GM12801 (cell line): ENCODE measurements around the gene DPH2.

ENCODE experiments used
- TF ChIP-seq, protein P1 (sequence below): IDR thresholded peaks from one replicate; pipeline ENCODE4 v1.5.1; 2011; ENCODE audit warnings: control low read depth; ENCODE audit not compliant: insufficient read length; ENCODE audit errors: extremely low read depth

DPH2 gene

DNA sequence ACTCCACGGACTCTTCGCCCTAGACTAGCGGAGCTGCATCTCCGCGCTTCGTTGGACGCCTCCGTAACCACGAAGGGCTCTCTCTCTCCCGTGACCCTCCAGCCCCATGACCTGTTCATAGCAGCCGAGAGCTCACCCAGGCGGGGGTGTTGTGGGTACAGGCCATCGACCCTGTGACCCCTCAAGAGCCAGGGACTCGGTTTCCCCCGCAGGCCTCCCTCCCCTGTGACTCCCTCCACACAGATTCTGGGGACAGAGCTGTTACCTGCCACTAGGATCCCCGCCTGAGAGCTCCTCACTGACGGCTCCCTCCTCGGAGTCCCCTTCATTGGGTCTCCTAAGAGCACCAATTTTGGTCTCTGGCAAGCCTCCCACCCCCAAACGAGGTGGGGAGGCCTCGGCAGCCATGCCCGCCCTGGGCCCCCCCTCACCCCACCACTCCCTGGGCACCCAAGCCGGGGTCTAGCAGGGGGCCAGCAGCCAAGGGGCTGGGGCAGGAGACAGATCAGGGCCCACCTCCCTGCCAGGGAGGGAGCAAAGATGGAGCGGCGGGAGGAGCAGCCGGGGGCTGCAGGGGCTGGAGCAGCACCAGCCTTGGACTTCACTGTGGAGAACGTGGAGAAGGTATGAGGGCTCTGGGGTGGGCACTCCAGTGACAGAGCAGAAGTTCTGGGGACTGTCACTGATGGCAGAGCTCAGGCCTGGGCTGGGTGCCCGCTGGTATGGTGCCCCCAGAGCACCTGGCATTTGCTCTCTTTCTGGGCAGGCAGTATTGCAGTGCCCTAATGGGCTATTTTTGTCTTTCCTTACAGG, 22.5 kb upstream of the DPH2 start:
- TF ChIP-seq, protein P1, sequence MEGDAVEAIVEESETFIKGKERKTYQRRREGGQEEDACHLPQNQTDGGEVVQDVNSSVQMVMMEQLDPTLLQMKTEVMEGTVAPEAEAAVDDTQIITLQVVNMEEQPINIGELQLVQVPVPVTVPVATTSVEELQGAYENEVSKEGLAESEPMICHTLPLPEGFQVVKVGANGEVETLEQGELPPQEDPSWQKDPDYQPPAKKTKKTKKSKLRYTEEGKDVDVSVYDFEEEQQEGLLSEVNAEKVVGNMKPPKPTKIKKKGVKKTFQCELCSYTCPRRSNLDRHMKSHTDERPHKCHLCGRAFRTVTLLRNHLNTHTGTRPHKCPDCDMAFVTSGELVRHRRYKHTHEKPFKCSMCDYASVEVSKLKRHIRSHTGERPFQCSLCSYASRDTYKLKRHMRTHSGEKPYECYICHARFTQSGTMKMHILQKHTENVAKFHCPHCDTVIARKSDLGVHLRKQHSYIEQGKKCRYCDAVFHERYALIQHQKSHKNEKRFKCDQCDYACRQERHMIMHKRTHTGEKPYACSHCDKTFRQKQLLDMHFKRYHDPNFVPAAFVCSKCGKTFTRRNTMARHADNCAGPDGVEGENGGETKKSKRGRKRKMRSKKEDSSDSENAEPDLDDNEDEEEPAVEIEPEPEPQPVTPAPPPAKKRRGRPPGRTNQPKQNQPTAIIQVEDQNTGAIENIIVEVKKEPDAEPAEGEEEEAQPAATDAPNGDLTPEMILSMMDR: no peak

DNA sequence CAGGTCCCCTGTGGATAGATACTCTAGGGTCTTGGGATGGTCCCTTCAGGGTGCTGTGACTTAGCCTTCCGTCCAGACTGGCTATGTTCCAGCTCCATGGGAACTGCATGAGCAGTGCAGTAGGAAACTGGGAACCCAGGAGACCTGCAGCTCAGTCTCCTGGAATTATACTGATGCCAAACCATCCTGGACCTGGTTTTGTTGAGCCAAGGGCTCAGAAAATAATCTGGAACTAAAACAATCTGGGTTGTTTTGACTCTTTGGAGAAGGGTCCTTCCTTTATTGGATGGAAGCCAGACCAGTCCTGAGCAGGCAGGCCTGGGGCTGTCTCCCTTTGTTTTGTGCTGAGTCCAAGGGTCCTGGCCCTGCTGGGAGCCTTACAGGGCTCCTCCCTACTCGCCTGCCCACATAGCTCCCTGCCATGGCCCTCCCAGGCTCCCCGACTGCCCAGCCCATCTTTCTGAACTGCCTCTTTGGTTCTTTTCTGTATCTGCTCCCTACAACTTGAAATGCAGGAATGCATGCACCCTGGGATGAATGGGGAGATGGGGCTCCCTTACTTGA, 21.9 kb upstream of the DPH2 start:
- TF ChIP-seq, protein P1: no peak

DNA sequence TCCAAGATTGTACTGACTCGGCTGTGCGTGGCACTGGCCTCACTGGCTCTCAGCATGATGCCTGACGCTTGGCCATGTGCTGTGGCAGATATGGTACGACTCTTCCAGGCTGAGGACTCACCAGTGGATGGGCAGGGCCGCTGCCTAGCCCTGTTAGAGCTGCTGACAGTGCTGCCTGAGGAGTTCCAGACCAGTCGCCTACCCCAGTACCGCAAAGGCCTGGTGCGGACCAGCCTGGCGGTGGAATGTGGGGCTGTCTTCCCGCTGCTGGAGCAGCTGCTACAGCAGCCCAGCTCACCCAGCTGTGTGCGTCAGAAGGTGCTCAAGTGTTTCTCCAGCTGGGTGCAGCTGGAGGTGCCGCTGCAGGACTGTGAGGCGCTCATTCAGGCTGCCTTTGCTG, 20.1 kb upstream of the DPH2 start:
- TF ChIP-seq, protein P1: no peak

DNA sequence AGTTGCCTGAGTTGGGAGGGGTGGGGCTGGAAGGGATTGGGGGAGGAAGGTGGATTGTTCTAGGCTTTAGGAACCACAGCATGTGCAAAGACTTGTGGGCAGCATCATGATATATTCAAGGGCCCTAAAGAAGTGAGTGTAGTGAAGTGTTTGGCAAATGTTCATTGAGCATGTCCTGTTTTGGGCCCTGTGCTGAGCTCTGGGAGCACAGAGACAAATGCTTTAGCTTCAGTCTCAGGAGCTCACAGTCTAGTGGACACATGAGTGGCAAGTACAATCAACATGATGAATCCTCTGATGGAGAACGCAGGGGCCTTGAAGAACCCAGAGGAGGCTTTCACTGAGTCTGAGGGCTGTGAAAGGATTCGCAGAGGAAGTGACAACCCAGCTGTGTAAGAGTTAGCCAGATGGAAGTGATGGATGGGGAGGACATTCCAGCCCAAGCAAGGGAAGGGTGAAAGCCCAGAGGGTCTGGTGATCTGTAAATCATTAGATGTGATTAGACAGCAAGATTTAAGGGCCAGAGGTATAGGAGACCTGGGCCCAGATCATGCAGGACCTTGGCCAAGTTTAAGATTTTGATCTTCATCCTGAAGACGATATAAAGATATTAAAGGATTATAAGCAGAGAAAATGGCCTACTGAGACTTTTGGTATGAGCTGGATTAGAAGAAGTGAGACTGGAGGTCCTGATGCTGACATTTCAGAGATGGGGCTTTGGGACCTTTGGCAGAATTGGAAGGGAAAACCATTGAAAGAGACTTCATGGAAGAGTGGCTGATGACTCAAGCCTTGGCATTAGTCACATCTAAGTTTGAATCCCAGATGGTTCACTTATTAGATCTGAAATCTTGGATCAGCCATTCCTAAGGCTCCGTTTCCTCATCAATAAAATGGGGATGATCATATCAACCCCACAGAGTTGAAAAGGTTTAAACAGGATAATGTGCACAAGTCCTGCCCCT, 18.5 kb upstream of the DPH2 start:
- TF ChIP-seq, protein P1: no peak

DNA sequence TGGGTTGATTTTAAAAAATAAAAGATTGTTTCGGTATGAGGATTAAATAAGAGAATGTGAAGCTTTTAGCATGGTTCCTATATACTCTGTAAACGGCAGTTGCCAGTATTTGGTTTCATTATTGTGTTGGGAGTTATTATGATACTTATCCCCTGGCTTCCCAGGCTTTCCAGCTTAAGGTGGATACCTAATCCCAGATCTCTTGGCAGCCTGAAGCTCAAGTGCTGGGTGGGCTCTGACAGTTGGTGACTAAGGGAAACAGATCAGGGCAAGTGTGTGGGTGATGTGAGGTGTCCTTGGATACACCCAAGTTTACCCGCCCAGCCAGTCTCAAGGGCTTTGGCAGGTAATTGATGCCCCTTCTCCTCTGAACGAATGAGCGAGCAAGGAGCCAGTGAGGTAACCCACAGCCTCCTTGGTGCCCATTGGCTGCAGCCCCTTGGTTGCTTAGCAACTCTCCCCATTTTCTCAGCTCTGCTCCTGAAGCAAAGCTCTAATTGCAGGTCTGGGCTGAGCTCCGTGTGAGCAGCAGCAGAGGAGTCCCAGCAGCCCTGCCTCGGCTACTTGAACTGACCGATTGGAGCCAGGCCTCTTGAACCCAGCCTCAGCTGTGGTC, 17.0 kb upstream of the DPH2 start:
- TF ChIP-seq, protein P1: no peak

DNA sequence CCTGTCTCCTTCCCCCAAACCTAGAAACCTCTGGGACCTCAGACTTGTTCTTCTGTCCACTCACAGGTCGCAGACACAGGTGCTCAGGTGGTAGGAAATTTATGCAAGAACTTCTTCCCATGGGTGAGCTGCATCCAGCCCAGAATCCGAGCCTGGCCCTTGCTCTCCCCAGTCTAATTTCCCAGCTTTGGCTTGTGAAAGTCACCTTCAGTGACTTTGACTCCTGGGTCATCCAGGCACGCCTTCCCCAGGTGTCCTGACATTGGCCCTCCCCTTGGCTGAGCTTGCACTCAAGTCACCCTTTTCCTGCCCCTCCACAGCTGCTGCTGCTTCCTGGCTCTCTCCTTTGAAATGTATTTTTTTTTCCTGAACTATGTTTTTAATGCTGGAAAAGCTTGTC, 16.4 kb upstream of the DPH2 start:
- TF ChIP-seq, protein P1: no peak

DNA sequence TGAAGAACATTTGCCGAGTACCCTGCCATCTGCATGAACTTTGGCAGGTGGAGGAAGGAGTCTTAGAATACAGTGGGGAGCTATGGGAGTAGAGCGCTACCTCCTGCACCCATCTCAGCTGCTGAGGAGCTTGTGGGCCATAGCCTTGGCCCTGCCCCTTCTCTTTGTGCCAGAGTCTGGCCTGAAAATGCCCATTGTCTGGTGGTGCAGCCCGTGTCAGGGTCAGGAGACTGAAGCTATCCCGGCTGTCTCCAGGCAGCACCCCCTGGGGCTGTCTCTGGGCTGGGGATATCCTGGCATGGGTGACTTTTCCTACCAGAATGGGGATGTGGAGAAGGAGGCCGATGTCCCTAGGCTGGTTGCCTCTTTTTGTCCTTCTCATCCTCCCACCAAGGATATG, 15.8 kb upstream of the DPH2 start:
- TF ChIP-seq, protein P1: no peak
